HG03354 (cell line): ENCODE measurements around the gene ST6GALNAC5.

ENCODE experiments used
- ATAC-seq: cut with Tn5 transposase; IDR thresholded peaks from one replicate; pipeline ENCODE4 v1.9.1; 2021; ENCODE audit warnings: mild to moderate bottlenecking; ENCODE audit not compliant: unreplicated experiment, poor library complexity, severe bottlenecking

The ST6GALNAC5 gene

DNA sequence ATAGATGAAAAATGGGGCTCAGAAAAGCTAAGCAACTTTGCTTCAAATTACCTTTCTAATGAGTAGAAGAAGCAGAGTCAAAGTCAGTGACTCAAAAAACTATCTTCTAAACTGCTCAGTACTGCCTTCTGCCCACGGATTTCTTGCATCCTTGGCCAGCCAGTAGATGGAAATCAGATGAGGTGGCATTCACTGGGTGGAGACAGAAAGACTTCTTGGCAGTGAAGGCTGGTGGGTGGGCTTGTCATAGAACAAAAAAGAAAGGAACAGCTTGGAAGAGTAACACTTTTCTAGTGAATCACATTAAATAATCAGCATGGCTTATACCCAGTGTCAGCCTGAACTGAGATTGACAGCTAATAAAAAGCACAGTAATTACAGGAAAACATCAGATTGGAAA, 170.7 kb downstream of the ST6GALNAC5 start:
- no peak for ATAC-seq

DNA sequence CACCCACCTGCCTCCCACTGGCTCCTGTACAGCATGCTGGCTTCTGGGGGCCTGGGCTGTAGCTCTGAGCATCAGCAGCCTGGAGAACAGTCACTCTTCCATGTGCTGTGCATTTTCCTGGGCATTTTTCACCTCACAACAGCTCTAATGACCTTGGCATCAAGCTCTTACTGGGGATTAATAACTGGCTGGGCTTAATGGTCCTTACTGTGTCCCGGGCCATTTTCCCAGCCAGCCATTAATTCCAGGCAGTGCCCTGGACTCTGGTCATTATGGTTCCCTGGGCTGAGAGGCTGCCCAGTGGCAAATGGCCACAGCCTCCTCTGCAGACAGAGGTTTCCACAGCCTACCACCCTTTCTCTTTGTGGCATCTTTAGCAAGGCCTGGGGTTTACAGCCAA, 171.8 kb downstream of the ST6GALNAC5 start:
- ATAC-seq, result no peak

DNA sequence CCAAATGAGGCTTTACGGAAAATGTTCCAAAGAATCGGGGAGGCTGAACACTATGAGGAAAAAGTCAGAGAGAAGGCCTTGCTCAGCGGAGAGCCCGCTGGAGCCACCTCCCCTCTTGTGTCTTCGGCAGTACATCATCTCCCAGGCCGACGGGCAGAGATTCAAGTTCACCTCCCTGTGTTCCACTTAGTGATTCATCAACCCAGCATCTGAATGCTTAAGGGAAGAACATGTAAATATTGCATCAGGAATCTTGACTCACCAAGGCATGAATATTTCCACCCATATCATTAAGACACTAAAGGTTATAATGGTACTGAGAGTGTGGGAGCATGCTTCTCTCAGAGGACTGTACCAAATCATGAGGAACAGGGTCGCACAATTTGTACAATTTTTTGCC, 172.5 kb downstream of the ST6GALNAC5 start:
- no peak for ATAC-seq

DNA sequence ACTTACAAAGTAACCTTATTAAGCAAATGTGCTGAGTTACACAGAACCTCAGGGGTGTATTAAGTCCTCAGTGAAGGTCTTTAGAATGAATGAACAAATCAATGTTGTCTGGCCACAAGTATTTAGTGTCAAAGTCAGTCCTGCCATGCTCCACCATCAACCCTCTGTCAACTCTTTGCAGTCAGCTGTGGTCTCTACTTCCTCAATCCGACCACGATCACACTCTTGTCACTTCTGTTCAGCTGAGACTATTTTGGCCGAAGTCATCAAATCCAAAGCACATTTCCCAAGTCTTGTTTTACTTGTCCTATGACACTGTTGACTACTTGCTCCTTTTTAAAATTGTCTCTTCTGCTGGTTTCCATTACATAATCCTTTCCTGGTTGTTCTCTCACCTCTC, 173.5 kb downstream of the ST6GALNAC5 start:
- no peak for ATAC-seq

DNA sequence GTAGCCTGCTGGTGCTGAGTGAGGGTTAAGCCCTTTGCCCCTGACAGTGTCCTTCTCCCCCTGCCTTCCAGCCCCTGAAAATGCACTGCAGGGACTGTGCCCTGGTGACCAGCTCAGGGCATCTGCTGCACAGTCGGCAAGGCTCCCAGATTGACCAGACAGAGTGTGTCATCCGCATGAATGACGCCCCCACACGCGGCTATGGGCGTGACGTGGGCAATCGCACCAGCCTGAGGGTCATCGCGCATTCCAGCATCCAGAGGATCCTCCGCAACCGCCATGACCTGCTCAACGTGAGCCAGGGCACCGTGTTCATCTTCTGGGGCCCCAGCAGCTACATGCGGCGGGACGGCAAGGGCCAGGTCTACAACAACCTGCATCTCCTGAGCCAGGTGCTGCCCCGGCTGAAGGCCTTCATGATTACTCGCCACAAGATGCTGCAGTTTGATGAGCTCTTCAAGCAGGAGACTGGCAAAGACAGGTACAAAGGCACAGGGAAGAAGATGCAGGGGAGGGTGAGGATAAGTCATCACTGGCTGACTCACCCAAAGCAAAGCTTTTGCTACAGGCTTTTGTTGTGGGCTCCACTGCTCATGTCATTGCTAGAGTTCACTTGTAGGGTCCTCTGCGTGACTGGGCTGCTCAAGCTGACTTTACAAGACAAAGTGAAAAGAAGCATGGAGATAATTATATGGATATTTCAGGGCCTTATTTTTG, 177.0 kb downstream of the ST6GALNAC5 start:
- no peak for ATAC-seq

DNA sequence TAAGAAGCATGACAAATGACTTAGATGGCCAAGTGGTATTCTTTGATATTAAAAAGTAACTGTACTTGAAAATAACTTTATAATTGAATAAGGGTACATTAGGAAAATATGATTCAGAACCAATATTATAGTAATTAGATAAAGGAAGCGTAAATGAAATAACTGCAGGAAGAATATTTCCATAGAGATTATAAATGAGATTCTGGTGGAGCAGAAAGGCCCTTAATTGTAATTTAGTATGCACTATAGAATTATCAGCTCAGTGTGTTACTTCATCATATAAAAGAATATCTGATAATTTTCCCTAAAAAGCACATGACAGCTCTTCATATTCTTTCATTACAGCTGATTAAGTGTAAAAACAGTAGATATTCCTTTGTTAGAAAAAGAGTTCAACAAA, 180.3 kb downstream of the ST6GALNAC5 start:
- no peak for ATAC-seq

DNA sequence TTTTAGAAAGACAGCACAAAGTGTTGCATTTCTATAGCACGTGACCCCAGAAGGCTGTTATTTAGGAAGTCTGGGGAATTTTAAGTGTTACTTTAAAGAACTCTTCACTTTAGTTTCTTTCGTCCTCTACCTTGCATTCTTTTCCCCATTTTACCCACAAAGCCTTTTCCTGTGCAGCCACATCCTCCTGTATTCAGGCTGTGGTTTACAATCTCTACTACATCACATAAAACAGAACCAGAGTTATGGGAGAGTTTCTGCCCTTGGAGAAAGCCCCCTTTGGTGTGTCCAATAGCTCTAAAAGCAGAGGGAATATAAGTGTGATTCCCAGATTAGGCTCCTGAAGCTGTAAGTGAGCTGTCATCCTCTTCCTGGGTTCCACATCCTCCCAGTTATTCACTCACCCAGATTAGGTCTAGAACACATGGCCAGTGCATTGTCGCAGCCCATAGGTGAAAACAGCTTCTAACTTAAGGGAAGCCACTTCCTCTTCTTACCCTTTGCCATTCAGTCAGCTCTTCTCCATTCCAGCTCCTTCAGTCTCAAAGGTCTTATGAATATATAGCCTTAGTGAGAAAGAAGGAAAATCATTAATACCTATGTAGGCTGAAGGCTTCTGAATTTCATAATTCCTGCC, 180.8 kb downstream of the ST6GALNAC5 start:
- ATAC-seq, result no peak

DNA sequence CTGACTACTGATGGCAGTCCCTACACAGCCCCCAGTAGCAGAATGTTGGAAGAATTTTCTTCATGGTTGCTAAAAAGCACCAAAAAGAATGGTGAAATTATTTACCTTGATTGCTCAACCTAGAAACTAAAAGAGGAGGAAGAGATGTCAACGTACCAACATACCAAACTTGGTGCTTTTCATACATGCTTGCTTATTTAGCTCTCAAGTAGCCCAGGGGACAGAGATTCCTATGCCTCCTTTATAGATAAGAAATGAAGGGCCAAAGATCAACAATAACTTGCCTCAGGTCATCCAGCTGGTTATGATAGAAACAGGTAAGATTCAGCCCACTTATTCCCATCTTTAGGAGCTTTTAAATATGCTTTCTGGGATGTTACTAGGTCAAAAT, 181.3 kb downstream of the ST6GALNAC5 start:
- ATAC-seq, result no peak

DNA sequence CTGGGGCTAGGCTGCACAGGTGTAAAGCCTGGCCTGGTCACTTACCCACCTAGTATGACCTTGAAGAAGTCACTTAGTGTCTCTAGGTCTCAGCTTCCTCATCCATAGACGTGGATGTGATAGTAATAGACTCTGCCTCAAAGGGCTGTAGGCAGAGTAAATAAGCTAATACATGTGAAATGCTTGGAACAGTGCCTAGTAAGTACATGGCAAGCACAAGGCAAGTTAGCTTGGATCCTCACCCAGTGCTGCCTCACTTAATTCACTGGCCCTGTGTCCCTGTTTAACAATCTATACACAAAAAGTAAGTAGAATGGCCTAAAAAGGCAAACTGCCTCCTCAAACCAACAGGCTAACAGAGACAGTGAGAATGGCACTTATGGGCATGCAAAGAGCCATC, 184.1 kb downstream of the ST6GALNAC5 start:
- ATAC-seq, result no peak

DNA sequence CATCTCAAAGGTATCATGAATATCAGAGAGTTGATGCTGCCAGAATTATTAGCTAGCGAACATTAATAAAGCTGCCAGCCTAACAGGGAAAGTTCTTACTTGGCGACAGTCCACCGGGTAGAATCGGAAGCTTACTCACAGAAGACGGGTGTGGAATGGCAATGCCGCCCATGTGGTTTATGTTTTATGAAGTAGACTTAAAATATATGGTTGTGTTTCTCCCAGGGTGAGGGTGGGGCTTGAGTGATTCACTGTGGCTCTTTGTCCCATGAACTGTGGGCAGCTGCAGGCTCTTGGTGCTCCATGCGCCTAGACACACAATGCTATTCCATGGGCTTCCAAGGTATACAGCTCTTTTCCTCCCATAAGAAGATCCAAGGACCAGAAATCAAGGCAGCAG, 189.2 kb downstream of the ST6GALNAC5 start:
- no peak for ATAC-seq

DNA sequence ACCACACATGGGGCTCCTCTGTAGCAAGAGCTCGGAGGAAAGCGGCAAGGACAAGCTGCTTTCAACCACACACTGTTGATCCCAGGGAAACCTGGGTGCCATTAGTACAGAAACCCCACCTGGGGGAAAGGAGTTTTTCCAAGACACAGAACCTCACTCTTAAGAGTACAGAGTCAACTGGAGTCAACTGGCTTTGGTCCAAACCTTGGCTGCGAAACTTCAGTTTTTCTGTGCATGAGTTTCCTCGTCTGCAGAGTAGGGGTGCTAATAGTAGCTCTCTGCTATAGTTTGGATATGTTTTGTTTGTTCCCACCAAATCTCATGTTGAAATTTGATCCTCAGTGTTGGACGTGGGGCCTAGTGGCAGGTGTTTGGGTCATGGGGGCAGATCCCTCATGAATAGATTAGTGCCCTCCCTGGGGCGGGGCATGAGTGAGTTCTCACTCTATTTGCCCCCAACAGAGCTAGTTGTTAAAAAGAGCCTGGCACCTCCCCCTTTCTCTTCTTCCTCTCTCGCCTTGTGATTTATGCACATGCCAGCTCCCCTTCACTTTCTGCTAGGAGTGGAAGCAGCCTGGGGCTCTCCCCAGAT, 190.8 kb downstream of the ST6GALNAC5 start:
- ATAC-seq, result no peak

DNA sequence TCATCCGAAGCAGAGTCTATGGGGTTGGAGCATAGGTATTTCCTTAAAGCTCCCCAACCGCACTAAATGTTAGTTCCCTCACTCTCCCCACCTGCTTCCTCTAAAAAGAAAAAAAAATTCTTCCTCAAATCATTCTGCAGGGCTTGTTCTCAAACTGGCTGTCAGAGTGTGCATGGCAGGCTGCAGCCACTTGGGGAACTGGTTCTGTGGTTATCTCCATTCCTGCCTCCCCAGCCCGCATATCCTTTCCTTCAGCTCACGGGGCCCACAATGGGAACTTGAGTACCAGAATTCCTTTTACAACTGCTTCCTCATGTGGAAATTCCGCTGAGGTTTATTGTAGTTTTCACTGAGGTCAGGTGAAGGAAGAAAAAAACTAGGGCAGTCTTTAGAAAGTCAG, 192.7 kb downstream of the ST6GALNAC5 start:
- no peak for ATAC-seq

DNA sequence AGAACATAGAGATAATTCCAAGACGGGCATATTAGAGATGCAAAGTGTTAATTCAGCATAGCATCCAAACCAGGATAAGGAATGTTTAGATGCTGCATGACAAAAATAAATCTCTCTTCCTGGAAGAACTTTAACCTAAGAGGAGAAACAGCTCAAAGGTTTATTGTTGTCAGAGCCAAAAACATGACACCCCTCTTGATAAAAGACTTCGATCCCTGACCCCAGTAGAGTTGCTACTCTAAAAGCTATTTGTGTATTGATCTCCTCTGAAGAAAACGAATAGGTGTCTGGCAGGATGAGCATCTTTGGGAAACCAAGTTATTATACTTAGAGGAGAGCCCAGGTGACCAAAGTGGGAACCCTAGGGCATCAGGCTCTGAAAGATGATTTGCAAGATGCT, 193.9 kb downstream of the ST6GALNAC5 start:
- ATAC-seq, result no peak

DNA sequence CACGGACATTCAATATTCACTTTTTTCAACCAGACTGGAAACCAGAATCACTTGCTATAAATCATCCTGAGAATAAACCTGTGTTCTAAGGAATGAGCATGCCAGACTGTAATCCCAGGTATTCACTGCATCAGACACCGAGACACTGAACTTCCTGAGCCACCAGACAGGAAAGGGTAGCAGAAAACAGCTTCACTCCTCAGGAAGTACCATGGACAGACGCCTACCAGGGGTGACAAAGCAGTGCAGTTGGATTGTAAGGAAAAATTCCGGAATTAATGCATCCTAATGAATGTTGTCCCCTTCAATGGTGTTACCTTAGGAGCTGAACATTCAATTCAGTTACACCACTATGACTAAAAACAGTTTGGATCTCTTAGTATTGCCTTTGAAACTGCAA, 195.8 kb downstream of the ST6GALNAC5 start:
- ATAC-seq, result no peak

DNA sequence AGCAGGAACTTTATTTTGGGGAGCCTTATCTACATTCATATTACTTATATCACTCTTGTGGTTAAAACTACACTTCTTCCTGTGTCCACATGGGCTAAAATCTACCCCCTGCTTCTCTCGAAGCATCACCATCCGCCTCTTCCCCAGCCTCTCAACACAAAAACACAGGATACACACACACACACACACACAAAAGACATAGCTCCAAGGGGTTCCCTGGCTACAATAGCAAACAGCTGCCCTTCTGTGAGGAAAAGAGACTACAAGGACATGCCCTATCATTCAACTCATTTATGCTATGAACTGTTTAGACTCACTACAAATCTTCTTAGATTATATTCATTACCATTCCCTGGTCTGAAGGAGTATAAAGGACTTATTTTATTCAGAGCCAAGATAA, 197.0 kb downstream of the ST6GALNAC5 start:
- ATAC-seq, result no peak

DNA sequence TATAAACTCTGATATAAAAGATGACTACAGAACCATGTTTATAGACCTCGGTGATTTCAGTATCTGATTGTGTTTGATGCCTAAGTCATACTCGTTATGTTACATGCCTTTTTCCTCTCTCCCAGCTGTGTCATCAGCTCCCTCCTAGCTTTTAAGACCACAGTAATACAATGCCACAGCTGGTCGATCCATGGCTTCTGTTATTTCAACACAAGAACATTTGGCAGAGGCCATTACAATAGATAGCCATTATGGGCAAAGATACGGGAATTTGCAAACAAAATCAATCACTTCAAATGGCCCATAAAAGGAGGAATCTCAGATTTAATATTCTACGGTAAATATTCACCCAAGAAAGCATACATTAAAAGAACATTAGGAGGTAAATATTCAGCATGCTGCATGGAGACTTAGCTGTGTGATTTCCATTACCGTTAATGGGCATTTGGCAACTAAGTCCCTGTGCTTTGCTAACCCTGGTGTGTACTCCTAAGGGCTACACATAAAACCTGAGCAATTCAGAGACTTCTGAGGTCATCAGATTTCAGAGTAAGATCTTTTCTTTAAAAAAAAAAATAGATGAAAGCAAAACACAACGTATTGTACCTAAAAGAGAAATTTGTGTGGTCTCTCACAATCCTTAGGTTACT, 198.5 kb downstream of the ST6GALNAC5 start:
- ATAC-seq, result no peak

DNA sequence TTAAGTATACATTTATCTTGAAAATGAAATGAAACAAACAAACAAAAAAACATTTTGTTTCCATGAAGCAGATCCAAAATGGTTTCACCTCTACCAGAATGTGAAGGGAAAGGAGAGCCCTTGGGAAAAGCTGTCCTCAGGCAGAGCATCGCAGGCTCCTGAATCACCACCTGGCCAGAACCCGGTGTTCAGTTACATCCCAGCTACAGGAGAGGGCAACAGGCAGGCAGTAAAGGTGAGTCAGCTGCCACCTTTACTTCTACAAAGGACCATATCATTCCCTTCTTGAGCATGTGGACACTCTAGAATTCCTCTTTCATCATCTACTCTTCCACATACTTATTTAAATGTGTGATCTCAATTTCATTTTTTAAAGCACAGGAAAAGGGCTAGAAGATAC, 200.7 kb downstream of the ST6GALNAC5 start:
- ATAC-seq, result no peak

DNA sequence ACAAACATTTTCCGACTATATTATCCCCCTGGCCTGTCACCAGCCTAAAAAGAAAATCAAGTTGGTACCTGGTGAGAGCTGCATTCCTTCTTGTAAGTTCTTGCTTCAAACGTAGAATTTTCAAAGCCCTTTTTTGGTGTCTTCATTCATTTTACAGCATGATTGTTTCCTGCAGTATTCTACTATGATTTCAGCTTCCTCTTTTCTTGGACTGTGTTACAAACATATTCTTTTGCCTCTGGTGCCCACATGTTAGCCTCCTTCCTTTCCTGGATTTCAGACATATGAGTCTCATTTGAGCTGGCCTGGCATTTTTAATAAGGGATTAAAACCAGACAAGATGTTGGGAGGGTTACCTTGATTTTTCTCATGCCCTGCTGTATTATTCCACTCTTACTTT, 209.5 kb downstream of the ST6GALNAC5 start:
- ATAC-seq, result no peak

DNA sequence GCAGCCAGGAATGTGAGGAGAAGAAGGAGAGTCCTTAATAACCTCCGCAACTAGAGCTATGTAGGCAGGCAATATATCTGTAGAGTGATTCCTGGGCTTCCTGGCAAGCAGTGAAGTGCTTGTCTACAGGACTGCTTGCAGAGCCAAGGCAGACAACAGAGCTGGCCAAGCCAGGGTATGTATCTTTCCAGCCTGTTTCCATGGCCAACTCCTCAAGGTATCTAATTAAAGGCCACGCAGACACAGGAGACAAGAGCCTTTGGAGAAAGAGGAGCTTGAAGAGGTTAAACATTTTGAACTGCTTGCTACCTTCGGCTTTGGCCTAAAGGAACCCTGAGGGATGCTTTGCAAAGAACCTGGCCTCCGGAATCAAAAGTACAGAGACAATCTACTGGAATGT, 214.6 kb downstream of the ST6GALNAC5 start:
- ATAC-seq, result no peak

DNA sequence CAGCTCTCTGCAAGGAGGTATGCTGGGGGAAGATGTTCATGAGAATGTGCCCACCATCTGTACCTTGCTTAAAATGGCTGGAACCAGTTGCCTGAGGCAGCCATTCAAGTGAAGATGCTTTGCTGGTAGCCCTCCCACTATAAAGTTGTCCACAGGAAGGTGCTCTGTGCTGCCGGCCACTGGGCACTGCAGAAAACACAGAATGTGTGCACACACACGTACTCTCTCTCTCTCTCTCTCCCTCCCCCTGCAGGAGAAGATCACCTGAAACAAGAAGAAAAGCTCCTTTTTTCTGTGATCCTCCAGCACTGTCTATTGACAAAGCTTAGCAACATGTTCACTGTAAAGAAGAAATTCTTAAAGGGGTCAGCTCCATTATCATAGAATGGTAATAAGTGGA, 217.2 kb downstream of the ST6GALNAC5 start:
- no peak for ATAC-seq

DNA sequence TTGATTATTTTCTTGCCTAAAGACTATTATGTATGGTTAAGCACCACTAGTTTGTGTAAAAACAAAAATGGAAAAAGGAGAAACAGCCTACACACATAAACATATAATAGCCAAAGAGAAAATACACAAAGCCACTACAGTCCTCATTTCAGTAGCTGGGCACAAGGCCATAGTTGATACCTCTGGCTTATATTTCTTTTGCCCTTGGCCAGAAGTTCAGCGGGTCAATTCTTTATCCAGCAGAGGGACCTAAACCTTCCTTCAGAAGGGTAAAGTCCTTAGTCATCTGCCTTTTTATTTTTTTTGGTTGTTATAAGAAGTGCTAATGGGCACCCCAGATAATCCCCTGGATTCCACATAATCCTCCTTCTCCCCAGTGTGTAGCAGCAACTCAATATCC, 217.8 kb downstream of the ST6GALNAC5 start:
- ATAC-seq, result no peak
